GM21786 (cell line): ENCODE data around the gene CDK14.

ENCODE experiments used
- ATAC-seq: cut with Tn5 transposase; IDR thresholded peaks from one replicate; pipeline ENCODE4 v1.9.1; 2021; ENCODE audit not compliant: unreplicated experiment

The CDK14 gene

DNA sequence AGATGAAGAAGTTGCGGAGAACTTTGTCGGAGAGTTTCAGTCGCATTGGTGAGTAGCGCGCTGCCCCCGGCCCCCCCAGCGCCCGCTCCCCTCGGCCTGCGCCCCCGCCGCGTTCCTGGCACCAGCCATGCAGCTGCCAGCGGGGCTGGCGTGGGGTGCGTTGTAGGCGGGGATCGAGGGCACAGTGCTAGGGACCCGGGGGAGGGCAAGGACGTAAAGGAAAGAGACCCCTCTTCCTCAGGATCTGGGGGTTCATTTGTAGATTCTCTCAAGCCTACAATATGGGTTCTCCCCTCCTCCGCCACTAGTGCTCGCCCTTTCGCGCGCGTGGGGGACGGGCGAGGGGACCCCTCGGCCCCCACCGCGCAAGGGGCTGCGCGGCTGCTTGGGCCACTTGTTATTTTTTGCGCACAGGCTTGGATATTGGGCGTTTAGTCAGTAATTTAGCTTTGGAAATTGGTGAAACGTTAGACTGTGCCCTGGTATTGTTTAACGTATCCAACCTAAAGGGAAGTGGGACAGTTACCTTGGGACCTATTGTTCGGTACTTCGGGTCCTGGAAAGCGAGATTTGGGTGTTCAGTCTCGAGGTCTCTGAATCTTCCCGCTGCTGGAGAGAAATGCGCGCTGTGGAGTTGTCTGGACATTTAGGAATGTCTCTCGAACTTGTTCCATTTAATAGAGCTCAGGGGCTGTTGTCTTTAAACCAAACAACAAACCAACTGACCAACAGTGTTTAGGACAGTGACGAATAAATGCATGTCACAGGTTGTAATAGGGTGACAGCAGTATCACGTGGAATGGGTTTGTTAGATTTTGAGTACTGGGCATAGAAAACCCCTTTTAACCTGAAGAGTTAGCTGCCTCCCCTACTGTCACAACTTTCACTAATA is 796 bp downstream of the CDK14 start:
- ATAC-seq: peak; percentile 29

DNA sequence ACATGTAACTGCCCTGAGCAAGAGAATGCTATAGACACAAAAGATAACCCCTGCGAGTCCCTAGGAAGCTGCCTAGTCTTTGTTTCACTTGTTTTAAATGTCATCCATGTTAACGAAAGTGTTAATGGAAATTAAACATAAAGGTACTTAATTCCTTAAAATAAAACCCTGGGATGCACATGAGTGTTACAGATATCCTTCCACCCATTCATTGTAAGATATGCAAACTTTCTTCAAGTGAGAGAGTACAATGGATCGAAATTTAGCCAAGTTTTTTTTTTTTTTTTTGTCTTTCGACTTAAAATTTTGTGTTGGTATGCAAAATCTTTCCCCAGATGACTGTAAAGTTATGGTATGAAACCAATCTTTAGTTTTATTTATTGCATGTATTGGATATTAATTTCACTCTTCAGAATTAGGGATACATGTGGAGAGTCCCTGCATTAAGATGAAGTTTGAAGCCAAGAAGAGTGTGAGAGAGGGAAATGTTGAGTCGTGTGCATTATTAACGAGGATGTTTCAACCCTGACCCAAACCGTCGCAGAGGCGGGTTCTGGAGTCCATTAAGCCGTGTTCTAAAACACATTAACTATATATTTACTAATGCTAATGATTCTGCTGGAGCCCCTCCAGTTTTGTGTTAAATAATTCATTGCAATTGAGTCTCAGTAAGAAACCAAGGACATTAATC is 1.6 kb downstream of the CDK14 start:
- no peak for ATAC-seq

DNA sequence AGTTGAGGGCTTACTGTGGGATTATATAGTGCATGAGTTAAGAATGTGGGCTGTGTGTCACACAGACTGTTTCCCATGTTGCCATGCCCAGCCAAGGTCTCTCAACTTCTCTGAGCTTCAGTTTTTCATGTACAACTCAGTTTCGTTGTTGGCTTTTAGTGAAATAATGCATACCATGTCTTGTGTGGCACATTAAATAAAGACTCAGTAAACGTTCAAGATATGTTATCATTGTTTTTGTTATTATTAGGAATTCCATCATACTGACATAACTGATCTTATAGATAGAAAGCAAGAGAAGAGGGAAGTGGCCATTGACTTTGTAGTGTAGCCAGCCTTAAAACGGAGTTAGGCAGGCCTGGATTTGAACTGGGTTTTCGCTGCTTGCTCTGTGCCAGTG is 2.9 kb downstream of the CDK14 start:
- ATAC-seq: no peak

DNA sequence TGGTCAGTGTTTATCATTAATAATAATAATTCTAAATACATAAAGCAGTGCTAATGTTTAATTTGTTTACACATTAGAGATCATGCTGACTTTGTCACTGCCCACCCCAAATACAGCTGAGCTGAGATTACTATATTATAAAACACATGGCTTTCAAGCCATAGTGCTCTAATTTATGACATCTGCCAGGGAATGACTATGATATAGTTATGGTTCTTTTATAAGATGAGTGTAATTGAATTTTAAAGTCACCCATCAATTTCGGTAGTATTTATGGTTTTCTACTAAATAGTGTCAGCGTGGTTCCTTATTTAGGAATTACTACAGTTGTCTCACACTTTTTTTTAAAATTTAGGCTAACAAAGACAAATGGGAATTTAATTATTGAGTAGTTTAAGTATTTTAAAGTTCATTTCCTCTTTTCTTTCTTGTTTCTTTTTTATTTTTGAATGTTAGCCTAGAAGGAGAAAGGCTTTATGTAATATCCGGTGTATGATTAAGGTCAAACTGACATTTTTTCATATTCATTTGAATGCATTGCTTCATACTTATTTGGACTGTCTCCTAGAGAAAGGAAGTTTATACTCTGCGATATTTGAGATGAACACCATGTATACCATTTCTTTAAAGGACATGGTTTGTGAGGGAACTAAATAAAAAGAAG is 3.9 kb downstream of the CDK14 start:
- ATAC-seq: no peak

DNA sequence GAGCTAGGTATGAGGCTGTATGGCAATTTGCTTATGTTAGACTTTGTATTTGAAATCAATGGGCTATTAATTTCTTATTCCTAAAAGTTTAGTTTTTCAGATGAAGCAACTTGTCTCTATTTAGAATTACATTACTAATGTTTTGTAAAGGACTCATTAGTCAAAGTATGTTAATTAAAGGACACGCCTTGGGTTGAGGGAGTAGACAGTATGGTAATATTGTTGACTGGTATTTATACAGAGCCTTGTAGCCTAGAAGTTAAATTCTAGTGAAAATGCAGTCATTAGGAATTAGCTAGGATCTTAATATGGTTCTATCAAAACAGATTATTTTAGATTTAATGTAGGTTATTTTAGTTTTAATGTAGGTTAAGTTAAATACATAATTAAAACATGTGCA is 6.2 kb downstream of the CDK14 start:
- ATAC-seq: no peak

DNA sequence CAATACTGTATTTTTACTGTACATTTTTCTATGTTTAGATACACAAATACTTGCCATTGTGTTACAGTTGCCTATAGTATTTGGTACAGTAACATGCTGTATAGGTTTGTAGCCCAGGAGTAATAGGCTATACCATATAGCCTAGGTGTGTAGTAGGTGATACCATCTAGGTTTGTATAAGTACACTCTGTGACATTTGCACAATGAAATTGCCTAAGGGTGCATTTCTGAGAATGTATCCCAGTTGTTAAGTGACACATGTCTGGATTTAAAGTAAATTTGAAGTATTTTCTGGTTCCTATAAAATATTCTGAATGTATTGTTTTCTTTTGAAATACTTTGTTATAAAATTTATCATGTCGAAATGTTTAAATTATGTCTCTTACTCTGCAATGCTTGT is 7.2 kb downstream of the CDK14 start:
- no peak for ATAC-seq

DNA sequence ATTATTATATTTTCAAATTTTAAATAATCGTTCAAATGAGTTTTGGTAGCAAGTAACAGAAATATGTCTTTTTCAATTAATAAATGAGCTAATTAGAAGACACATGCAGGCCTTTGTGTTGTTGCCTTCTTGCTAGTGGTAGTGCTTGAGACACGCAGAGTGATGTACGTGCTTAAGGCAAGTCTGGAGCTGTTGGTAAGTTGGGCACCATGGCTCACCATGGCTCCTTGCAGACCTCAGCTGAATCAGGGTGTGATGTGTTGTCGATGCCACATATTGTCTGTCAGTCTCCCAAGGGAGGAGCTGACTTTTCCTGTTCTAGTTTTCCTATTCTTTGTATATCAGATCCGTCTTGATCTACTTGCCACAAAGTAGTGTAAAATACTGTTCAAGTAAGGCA is 8.3 kb downstream of the CDK14 start:
- ATAC-seq: no peak

DNA sequence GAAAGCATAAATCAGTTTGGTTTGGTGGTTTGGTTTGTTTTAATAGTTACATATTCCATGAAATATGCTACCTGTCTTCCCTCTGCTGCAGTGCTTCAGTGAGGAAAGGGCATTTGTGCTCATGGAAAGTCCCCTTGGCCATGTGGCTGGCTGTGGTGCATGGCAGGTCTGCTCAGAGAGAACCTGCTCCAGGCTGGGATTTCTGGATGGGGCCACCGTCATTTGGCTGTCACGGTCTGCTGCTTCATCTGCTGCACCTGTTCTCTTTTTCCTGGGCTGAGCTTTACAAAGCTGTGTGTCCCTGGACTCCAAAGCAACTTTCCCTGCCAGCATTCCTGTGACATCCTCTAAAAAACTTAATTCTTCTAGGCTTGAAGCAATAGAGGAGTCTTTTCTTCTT is 8.9 kb downstream of the CDK14 start:
- no peak for ATAC-seq

DNA sequence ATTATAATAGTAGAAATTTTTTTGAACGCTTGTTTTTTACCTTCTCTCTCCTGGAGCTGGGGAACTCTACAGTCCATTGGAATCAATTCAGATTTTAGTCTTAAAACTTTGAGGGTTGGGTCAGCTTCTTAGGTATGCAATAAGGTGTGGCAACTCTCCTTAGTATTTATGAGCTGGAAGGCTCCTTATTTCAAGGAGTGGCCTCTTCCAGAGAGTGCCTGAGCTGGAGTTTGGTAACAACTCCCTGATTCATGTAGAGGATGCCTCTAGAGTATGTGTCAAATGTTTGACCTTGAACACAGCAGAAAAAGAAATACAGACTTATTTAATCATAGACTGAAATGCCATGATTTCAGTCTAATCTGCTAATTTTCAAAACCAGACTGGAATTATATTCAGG is 11.1 kb downstream of the CDK14 start:
- no peak for ATAC-seq

DNA sequence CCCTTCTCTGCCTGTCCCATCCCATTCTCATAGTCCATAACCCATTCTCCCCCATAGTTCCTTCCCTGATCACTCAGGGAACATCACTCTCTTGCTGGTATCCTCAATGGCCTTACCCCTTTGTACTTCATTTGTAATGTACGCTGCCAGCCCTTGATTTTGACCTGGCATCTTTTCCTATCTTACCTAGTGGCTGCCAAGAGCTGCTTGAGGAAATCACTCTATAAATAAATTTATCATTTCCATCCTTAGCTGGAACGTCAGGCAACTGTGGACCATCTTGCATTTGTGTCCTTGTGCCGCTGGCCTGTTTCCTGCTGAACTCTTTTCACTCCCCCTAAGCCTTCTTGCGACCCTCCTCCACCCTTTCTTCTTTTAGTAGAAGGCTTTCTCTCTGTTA is 14.0 kb downstream of the CDK14 start:
- no peak for ATAC-seq

DNA sequence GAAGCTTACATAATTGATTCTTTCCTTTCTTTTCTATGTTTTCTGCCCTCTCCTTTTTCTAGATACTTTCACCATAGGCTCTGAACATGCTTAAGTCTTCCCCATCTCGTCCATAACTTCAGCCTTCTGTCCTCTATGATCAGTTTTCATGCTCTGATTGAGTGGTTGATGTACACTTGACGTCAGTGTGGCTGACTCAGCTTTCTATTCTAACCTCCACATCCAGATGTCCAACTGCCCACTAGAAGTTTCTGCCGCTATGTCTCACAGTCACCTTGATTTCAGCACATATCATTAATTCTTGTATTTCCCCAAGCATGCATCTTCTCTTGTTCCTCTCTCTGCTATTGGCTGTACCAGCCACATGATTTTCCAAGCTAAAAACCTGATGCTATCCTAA is 15.0 kb downstream of the CDK14 start:
- ATAC-seq: no peak

DNA sequence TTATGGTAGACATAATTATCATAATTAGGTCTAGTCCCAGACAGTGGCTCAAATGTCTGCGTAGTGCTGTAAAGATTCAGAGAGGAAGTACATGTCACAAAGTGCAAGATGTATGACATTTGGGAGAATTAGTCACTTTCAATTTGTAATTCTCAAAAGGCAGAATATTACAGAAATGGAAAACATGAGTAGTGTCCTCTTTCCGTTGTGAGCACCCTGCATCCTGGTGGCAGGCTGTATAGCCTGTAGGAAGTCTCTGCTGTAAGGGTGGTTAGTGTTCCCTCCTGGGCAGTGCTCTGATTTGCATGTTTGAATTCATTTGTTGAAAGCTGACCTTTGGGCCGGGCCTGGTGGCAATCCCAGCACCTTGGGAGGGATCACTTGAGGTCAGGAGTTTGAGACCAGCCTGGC is 17.0 kb downstream of the CDK14 start:
- ATAC-seq: peak; percentile 91

DNA sequence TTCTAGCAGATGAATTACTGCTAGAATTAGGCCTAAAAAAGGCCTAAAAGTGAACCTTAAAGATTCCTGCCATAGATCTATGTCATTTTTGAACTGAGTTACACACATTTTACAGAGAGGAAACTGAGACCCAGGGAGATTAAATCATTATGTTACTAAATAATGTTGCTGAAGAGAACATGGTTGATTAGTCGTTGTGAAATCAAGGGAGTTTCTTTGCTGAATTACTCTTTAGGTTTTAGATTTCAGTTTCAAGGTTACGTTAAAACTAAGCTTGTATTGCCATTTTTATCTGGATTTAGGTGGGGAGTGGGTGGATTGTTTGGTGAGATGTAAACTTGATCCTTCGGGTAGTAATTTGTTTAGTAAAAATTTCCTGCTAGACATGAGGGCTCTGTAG is 21.3 kb downstream of the CDK14 start:
- ATAC-seq: no peak

DNA sequence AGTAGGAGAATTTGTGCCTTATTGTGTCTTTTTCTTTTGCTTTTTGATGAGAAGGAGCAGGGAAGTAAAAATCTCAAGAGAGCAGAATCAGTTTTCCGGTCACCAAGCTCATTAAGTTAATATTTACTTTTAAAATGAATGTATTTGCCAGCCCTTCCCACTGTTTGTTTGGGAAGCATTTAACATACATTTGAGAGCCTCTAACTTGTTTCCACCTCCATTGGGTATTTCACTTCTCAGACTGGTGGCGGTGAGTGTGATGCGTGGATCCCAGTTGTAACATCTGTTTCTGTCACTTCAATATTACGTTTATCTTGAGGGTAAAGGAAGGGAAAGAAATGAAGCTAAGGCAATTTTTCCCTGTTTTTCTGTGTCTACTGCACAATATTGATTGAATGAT is 22.8 kb downstream of the CDK14 start:
- ATAC-seq: no peak

DNA sequence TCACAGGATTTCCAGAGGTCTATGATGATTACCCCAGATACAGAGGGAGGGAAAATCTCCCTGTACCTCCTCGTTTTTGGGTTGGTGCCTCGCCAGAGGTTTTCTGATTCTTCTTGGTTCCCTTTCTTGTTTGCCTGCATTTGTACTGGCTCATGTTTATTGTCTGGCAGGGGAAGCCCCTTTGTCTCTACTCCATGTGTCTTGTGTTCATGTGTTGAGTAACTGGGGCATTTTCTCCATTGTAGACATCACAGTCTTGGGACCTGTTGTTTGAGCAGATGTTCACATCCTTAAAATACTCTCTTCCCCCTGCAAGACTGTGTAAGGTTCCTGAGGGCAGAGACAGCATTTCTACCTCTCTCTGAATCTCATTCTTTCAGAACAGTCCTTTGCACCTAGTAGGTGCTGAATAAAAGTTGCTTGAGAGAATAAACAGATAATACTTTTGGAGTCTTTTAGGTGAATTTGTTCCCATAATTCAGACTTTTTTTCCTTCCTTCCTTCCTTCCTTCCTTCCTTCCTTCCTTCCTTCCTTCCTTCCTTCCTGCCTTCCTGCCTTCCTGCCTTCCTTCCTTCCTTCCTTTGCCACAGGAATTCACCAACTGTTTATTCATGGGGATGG is 25.1 kb downstream of the CDK14 start:
- peak; percentile 80 for ATAC-seq

DNA sequence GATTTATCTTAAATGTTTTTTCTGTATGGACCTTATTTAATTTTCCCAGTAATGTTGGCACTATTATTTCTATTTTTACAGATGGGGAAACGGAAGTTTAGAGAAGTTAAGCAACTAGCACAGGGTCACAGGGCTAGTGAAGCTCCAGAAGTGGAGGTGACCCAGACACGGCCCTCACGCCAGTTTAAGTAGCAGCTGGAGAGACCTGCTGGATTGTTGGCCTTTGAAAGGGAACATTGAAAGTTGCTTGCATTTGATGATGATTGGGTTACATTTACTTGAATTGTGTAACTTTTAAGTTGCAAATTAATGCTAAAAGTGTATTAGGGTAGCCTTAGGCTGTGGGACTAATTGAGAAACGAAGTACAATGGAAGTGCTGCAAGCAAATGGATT is 25.6 kb downstream of the CDK14 start:
- no peak for ATAC-seq

DNA sequence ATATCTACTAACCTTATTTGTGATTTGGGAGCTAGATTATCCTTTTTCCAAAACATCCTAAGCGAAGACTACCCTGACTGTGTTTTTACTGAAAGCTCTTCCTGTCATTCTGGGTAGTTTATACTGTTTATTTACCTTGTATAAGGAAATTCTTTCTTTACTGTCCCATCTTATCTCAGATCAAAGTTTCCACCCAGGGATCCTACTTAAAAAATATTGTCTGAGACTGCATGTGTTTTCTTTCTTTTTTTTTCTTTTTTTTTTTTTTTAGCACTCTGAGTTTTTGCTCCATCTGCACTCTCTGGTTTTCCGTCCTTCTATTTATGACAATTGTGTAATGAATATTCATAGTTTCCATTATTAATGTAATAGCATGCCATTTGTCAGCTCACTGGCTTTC is 26.5 kb downstream of the CDK14 start:
- no peak for ATAC-seq

DNA sequence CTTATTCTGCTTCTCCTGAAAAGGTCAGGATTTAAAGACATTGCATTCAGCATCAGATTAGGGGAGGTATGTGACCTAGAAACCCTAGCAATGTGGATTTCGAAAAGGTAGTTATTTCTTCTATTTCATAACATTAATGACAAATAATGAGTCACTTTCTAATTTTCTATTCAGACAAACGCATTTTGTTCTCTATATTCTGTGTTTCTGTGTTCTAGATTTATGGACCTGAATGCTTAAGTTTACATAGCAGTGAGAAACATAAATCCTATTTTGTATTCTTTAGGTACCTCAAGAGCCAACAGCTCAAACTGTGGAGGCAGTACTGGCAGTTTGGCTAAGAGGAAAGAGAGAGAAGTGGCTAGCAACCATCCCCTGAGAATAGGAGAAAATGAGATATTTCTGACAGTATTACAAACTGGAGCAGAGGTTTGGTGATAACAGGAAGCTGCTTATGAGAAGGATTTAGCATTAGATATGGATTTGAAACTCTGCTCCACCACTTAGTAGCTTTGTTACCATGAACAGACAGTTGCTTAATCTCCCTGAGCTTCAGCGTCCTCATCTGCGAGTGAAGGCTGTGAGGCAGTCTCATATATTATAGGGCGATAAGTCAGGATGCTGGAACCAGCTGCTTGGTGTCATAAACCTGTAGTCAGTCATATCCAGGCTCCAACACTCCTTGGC is 28.2 kb downstream of the CDK14 start:
- ATAC-seq: no peak

DNA sequence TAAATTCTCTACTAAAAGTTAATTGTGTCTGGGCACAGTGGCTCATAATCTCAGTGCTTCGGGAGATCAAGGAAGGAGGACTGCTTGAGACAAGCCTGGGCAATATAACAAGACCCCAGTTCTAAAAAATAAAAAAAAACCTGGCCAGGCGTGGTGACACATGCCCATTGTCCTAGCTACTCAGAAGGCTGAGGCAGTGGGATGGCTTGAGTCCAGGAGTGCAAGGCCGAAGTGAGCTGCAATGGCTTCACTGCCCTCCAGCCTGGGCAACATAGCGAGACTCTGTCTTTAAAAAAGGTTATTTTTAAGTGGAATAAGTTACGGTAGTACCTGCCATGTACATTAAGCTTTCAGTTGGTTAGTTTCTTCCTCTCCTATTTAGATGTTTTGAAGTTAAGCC is 28.9 kb downstream of the CDK14 start:
- ATAC-seq: no peak

DNA sequence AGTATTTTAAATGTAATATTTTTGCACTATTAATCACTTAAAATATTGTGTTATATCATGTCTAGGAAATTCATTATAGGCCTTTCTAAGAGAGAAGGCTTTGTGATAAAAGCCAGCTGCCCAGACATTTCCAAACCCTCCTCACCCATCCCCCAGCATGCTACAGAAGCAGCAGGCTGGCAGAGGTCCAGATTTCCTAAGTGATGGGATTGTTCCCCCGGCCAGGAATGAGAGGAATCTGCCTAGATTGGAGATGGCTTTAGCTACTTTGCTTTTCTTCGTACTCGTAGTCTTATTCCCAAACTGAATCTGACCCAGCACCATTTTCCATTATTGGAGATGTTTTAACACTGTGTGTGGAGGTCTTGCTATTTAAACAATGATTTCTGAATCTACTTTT is 29.4 kb downstream of the CDK14 start:
- no peak for ATAC-seq

DNA sequence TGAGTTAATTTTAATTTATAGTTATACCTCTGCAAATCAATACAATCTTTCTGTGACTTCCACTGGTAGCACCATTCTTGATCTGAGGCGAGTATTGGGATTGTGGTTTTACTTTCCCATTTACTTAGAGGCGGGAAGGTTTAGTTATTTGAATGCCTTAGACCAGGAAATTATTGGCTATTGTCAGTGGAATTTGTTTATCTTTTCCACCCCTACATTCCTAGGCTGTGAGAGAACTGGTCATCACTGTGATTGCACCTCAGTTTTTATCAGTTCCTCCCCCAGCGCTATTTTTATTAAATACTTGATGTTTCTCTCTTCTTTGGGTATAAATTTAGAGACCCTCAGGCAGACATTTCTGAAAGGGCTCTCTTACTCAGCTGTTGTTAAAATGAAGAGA is 29.9 kb downstream of the CDK14 start:
- no peak for ATAC-seq
